ENCODE data around the gene SLC7A6.
"Not testable (repeated sequence)": the region's sequence is repeated elsewhere in the genome, so short reads cannot be mapped to it uniquely, and the experiment has no call there.

SLC7A6 gene

DNA sequence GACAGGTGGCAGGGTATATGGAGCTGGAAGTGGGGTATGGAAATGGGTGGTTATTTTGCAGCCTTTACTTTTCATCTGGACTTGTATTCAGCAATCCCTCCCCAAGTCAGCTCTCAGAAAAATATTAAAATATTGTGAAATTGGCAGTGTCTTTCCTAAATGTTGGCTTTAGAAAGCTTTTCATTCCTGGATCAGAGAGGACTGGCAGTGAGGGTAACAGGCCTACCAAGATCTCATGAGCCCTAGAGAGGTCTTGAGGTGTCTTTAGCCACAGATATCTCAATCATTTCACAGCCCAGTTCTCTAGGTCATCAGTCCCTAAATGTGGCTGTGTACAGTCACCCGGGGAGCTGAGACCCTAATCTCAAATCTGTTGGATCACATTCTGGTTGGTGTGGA, 23.9 kb downstream of the SLC7A6 start:
- Histone ChIP-seq H3K4me3 (no peak overlapping the region), H3K4me1 (no peaks in the 10 kb centered on the region), H3K9me3 (no peaks in the 10 kb centered on the region), H3K36me3 (replicated peaks) (peaks cover 67% of the 10 kb centered on the region), H3K27me3 (ENCODE audit: low read depth) (no peaks in the 10 kb centered on the region)
- in situ Hi-C loops (cut with MboI; ENCODE audit: low sequenced_read_pairs), result no loop called here
- DNase-seq (ENCODE audit: low spot score in 2 of 2), result no peak

GRCh38 chr16:68288796-68289195, 24.5 kb downstream of the SLC7A6 start:
- in situ Hi-C loops (cut with MboI; ENCODE audit: low sequenced_read_pairs); H3K9me3 ChIP-seq; H3K4me3 ChIP-seq; H3K27me3 ChIP-seq (ENCODE audit: low read depth); H3K4me1 ChIP-seq; DNase-seq (ENCODE audit: low spot score in 2 of 2): not testable (repeated sequence)
- H3K36me3 ChIP-seq (replicated peaks), result peaks cover 66% of the 10 kb centered on the region

- no peaks in the 10 kb centered on the region for H3K27me3 ChIP-seq (ENCODE audit: low read depth)
- peaks cover 64% of the 10 kb centered on the region for H3K36me3 ChIP-seq (replicated peaks)
- DNase-seq (ENCODE audit: low spot score in 2 of 2), result no peak
- no peaks in the 10 kb centered on the region for H3K9me3 ChIP-seq
- no peaks in the 10 kb centered on the region for H3K4me1 ChIP-seq
- in situ Hi-C loops (cut with MboI; ENCODE audit: low sequenced_read_pairs), result no loop called here
- no peak overlapping the region for H3K4me3 ChIP-seq
Observed at GRCh38 chr16:68289202-68289601, 24.9 kb downstream of the SLC7A6 start.

DNA sequence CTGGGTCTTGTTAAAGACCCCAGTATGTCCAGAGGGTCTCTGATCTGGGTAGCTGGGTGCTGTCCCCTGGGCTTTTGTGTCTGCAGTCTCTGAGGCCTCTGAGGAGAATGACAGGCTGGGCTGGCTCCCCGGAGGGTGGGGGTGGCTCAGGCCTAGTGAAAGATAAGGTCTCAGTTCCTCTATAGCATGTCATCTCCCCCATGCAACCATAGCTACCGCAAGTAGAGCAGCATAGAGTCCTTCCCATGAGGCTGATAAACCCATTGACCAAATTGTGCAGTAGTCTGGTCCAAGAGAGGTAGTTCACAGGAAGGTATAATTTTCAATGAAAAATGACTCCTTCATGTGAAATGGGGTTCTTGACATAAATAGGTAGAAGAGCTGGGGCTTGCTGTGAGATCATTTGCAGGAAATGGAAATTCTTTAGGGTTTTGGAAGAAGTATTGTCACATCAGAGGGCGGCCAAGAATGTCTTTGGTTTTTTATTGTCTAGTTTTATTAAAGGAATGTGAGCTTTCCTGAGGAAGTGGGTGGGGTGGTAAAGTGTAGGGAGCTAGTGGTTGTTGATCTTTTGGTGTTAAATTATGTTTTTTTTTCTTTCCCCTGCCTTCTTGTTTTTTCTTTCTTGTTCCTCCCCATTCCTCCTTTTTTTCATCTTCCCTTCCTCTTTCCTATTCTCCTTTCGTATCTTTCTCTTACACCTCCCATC, 25.4 kb downstream of the SLC7A6 start:
- in situ Hi-C loops (cut with MboI; ENCODE audit: low sequenced_read_pairs), result no loop called here
- no peaks in the 10 kb centered on the region for H3K4me1 ChIP-seq
- H3K27me3 ChIP-seq (ENCODE audit: low read depth), result no peaks in the 10 kb centered on the region
- peaks cover 68% of the 10 kb centered on the region for H3K36me3 ChIP-seq (replicated peaks)
- no peak for DNase-seq (ENCODE audit: low spot score in 2 of 2)
- no peak overlapping the region for H3K4me3 ChIP-seq
- H3K9me3 ChIP-seq, result no peaks in the 10 kb centered on the region

DNA sequence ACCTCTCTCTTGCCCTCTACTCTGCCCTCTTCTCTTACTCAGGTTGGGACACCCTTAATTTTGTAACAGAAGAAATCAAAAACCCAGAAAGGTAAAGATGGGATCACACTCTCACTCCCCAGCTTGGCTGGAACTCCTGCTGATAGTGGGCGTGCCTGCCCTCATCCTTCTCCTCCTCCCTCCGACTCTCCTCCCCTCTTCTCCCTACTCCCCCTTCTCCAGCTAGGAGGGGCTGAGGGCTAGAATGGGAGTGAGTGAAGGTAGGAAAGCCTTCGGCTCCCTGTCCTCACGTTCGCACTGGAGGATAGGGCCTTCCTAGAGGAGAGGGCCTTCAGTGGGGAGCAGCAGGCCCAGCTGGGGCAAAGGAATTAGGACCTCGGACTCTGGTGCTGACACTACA, 26.1 kb downstream of the SLC7A6 start:
- Histone ChIP-seq H3K36me3 (replicated peaks) (peaks cover 72% of the 10 kb centered on the region), H3K4me1 (no peaks in the 10 kb centered on the region), H3K4me3 (no peak overlapping the region), H3K9me3 (no peaks in the 10 kb centered on the region), H3K27me3 (ENCODE audit: low read depth) (no peaks in the 10 kb centered on the region)
- no peak for DNase-seq (ENCODE audit: low spot score in 2 of 2)
- in situ Hi-C loops (cut with MboI; ENCODE audit: low sequenced_read_pairs), result no loop called here

- peaks cover 74% of the 10 kb centered on the region for H3K36me3 ChIP-seq (replicated peaks)
- in situ Hi-C loops (cut with MboI; ENCODE audit: low sequenced_read_pairs), result no loop called here
Observed at GRCh38 chr16:68291227-68291626, 26.9 kb downstream of the SLC7A6 start.

GRCh38 chr16:68292425-68292824, 28.1 kb downstream of the SLC7A6 start:
- no peak for DNase-seq (ENCODE audit: low spot score in 2 of 2)
- no peaks in the 10 kb centered on the region for H3K4me1 ChIP-seq
- no peaks in the 10 kb centered on the region for H3K27me3 ChIP-seq (ENCODE audit: low read depth)
- H3K36me3 ChIP-seq (replicated peaks), result peaks cover 77% of the 10 kb centered on the region
- H3K4me3 ChIP-seq, result no peak overlapping the region
- H3K9me3 ChIP-seq, result no peaks in the 10 kb centered on the region
- in situ Hi-C loops (cut with MboI; ENCODE audit: low sequenced_read_pairs), result no loop called here

More at GRCh38 chr16:68291227-68291626, 26.9 kb downstream of the SLC7A6 start:
- H3K4me3 ChIP-seq, result no peak overlapping the region
- no peaks in the 10 kb centered on the region for H3K27me3 ChIP-seq (ENCODE audit: low read depth)
- DNase-seq (ENCODE audit: low spot score in 2 of 2), result no peak
- no peaks in the 10 kb centered on the region for H3K9me3 ChIP-seq
- no peaks in the 10 kb centered on the region for H3K4me1 ChIP-seq

GRCh38 chr16:68296291-68296690, 32.0 kb downstream of the SLC7A6 start:
- no peak for DNase-seq (ENCODE audit: low spot score in 2 of 2)
- Histone ChIP-seq H3K36me3 (replicated peaks) (peaks cover 96% of the 10 kb centered on the region), H3K27me3 (ENCODE audit: low read depth) (no peaks in the 10 kb centered on the region), H3K9me3 (no peaks in the 10 kb centered on the region), H3K4me1 (no peaks in the 10 kb centered on the region), H3K4me3 (no peak overlapping the region)
- in situ Hi-C loops (cut with MboI; ENCODE audit: low sequenced_read_pairs), result no loop called here

DNA sequence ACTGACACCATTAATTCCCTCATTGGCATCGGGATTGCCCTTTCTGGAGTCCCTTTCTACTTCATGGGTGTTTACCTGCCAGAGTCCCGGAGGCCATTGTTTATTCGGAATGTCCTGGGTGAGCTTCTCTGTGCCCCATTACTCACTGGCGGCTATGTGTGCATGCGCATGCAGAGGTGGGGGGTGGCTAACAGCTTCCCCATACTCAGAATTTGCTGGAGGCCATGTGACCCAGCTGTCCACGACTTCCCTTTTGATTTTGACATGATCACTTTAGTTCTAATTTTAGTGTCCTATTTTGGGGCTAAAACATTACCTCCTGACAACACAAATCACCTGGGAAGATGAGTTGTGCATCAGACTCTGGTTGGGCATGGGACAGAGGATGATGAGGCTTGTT, 32.4 kb downstream of the SLC7A6 start:
- Histone ChIP-seq H3K36me3 (replicated peaks) (peaks cover 96% of the 10 kb centered on the region), H3K4me1 (no peaks in the 10 kb centered on the region), H3K4me3 (no peak overlapping the region), H3K27me3 (ENCODE audit: low read depth) (no peaks in the 10 kb centered on the region), H3K9me3 (no peaks in the 10 kb centered on the region)
- no peak for DNase-seq (ENCODE audit: low spot score in 2 of 2)
- in situ Hi-C loops (cut with MboI; ENCODE audit: low sequenced_read_pairs), result no loop called here

DNA sequence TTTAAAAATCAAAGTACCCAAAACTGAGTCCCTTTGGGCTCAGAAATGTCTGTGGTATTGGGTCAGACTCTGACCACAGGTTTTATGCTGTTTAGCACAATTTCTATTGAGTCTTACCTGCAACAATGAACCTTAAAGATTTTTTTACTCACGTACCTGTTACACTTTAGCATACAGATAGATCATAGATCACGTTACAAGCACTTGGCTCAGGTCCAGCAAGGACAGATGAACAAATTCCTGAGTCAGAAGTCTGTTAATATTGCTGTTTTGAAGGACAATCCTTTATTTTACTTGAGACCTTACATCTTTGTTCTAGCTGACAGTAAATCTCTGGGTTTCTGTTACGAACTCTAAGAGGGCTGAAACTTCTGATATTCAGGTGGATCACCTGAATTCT, 33.6 kb downstream of the SLC7A6 start:
- no peak overlapping the region for H3K4me3 ChIP-seq
- H3K4me1 ChIP-seq, result no peaks in the 10 kb centered on the region
- in situ Hi-C loops (cut with MboI; ENCODE audit: low sequenced_read_pairs), result no loop called here
- H3K9me3 ChIP-seq, result no peaks in the 10 kb centered on the region
- H3K27me3 ChIP-seq (ENCODE audit: low read depth), result no peaks in the 10 kb centered on the region
- peaks cover 95% of the 10 kb centered on the region for H3K36me3 ChIP-seq (replicated peaks)
- no peak for DNase-seq (ENCODE audit: low spot score in 2 of 2)

GRCh38 chr16:68298312-68298711, 34.0 kb downstream of the SLC7A6 start:
- H3K36me3 ChIP-seq (replicated peaks), result peaks cover 91% of the 10 kb centered on the region
- no peaks in the 10 kb centered on the region for H3K4me1 ChIP-seq
- H3K27me3 ChIP-seq (ENCODE audit: low read depth), result no peaks in the 10 kb centered on the region
- H3K9me3 ChIP-seq, result no peaks in the 10 kb centered on the region
- no peak for DNase-seq (ENCODE audit: low spot score in 2 of 2)
- in situ Hi-C loops (cut with MboI; ENCODE audit: low sequenced_read_pairs), result no loop called here
- H3K4me3 ChIP-seq, result no peak overlapping the region

DNA sequence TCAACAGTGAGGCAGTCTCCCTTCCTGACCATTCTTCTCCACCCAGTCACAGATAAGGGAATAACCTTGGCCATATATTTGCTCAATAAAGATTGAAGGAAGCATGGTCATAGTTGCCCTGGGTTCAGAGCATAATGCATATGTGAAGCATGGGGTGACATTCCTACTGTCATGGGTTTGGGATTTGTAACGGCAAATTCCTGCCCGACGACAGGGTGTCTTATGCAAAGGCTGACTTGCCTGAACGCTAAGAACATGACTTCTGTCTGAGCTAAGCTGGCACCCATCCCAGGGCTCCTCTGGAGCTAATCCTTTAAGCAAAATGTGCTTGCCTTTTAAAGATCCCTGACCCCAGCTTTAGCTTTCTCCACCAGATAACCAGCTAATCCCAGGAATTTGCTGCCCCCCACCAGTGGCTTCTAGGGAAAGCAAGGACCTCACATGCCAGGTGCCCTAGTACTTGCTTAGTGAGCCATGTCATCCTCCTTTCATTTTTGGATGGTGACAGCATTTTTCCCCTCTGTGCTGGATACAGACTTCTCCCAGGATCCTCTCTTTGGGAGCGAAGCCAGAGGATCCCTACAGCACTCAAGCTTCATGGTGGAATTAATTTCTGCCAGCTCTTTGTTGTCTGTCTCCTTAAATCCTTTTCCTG, 34.7 kb downstream of the SLC7A6 start:
- peak in 1 of 2 experiments; percentile 46 for DNase-seq (ENCODE audit: low spot score in 2 of 2)
- Histone ChIP-seq H3K27me3 (ENCODE audit: low read depth) (no peaks in the 10 kb centered on the region), H3K9me3 (no peaks in the 10 kb centered on the region), H3K4me1 (no peaks in the 10 kb centered on the region), H3K4me3 (no peak overlapping the region), H3K36me3 (replicated peaks) (peaks cover 92% of the 10 kb centered on the region)
- in situ Hi-C loops (cut with MboI; ENCODE audit: low sequenced_read_pairs), result no loop called here

- in situ Hi-C loops (cut with MboI; ENCODE audit: low sequenced_read_pairs), result no loop called here
- peaks cover 87% of the 10 kb centered on the region for H3K36me3 ChIP-seq (replicated peaks)
- no peak for DNase-seq (ENCODE audit: low spot score in 2 of 2)
- H3K9me3 ChIP-seq, result no peaks in the 10 kb centered on the region
- no peaks in the 10 kb centered on the region for H3K4me1 ChIP-seq
- H3K27me3 ChIP-seq (ENCODE audit: low read depth), result no peaks in the 10 kb centered on the region
- no peak overlapping the region for H3K4me3 ChIP-seq
Observed at GRCh38 chr16:68299571-68300453, 35.5 kb downstream of the SLC7A6 start.
